ENCODE data around the gene ERC2. TPM values are rescaled to one million over a fixed set of nuclear protein-coding genes. Genes with fewer than 3 reads are reported as not detected.

ERC2 gene
- total RNA-seq, 1 donor from 2014 or later, result 48.3 TPM

DNA sequence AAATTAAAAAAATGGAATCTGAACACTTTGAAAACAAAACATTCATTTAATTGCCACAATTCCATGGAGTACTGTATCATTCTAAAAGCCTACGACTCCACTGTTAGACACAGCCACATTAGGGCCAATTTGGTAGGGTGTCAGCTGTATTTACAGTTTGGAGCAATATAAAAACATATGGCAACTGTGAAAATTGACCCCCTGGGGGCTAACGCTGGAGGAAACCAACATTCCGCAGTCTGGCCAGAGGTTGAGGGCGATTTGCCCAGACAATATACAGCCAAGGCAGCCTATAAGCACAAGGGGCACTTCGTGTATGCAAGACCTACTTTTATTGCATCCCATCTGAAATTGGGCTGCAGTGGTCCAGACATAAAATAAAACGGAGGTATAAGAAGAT, 504.7 kb downstream of the ERC2 start:
- Mint-ChIP-seq H3K27ac (ENCODE audit: unreplicated experiment) (no peak overlapping the region), H3K4me3 (ENCODE audit: unreplicated experiment) (no peak overlapping the region), H3K36me3 (ENCODE audit: unreplicated experiment) (peaks cover 5% of the 10 kb centered on the region), H3K27me3 (ENCODE audit: unreplicated experiment) (peaks cover 2% of the 10 kb centered on the region), H3K9me3 (ENCODE audit: unreplicated experiment) (peaks cover 4% of the 10 kb centered on the region), H3K4me1 (ENCODE audit: low read depth, unreplicated experiment) (peaks cover 5% of the 10 kb centered on the region)
- TF ChIP-seq, protein P1, sequence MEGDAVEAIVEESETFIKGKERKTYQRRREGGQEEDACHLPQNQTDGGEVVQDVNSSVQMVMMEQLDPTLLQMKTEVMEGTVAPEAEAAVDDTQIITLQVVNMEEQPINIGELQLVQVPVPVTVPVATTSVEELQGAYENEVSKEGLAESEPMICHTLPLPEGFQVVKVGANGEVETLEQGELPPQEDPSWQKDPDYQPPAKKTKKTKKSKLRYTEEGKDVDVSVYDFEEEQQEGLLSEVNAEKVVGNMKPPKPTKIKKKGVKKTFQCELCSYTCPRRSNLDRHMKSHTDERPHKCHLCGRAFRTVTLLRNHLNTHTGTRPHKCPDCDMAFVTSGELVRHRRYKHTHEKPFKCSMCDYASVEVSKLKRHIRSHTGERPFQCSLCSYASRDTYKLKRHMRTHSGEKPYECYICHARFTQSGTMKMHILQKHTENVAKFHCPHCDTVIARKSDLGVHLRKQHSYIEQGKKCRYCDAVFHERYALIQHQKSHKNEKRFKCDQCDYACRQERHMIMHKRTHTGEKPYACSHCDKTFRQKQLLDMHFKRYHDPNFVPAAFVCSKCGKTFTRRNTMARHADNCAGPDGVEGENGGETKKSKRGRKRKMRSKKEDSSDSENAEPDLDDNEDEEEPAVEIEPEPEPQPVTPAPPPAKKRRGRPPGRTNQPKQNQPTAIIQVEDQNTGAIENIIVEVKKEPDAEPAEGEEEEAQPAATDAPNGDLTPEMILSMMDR (IDR thresholded peaks at IDR 0.05; ENCODE audit: partially characterized antibody, unreplicated experiment), result no peak
- no peak for DNase-seq

DNA sequence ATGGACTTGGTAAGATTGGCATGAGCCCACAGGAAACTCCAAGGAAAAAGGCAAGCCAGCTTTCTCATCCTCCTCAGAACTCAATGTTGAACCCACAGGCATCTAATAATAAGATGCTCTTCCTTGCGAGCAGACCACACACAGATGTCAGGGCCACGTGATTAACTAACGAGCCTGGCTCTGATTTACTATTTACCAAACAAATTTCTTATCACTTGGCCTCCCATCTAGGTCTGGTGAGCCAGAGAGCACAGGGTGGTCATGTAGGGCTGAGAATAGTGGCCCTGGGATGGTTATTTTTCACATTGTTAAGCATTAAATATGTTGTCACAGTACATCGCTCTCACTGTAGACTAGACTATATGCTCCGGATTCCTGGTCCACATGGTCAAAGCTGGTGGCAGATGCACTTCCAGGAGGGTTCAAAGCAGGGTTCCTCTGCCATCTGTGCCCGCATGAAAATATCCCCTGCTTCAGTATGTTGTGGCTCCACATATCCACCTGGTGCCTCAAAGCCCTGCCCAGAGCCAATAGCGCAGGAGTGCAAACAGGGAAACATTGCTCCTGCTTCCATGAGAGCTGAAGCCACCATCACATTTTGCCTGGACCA, 508.7 kb downstream of the ERC2 start:
- TF ChIP-seq, protein P1 (IDR thresholded peaks at IDR 0.05; ENCODE audit: partially characterized antibody, unreplicated experiment), result no peak
- peaks cover 5% of the 10 kb centered on the region for H3K36me3 Mint-ChIP-seq (ENCODE audit: unreplicated experiment)
- peaks cover 5% of the 10 kb centered on the region for H3K4me1 Mint-ChIP-seq (ENCODE audit: low read depth, unreplicated experiment)
- peaks cover 4% of the 10 kb centered on the region for H3K9me3 Mint-ChIP-seq (ENCODE audit: unreplicated experiment)
- no peak for DNase-seq
- no peak overlapping the region for H3K27ac Mint-ChIP-seq (ENCODE audit: unreplicated experiment)
- peaks cover 2% of the 10 kb centered on the region for H3K27me3 Mint-ChIP-seq (ENCODE audit: unreplicated experiment)
- H3K4me3 Mint-ChIP-seq (ENCODE audit: unreplicated experiment), result no peak overlapping the region

DNA sequence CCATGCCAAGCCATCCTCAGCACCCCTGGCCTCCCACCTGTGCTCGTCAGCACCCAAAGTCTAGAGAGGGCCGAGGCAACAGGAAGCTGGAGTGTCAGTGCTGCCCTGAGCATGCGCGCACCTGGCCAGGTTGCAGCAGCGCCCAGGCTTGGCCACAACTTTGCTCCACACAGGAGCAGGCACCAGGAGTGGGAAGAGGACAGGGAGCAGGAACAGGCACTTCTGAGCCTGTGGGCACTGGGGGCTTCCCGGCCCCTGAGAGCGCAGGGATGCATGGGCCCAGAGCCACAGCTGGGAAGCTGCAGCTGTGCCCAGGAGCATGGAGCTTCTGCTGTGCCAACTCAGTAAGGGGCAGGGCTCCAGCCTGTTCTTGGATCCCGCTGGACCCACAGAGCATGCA, 509.7 kb downstream of the ERC2 start:
- no peak for DNase-seq
- peaks cover 2% of the 10 kb centered on the region for H3K27me3 Mint-ChIP-seq (ENCODE audit: unreplicated experiment)
- H3K36me3 Mint-ChIP-seq (ENCODE audit: unreplicated experiment), result peaks cover 5% of the 10 kb centered on the region
- no peak overlapping the region for H3K4me3 Mint-ChIP-seq (ENCODE audit: unreplicated experiment)
- TF ChIP-seq, protein P1 (IDR thresholded peaks at IDR 0.05; ENCODE audit: partially characterized antibody, unreplicated experiment), result no peak
- no peak overlapping the region for H3K27ac Mint-ChIP-seq (ENCODE audit: unreplicated experiment)
- H3K9me3 Mint-ChIP-seq (ENCODE audit: unreplicated experiment), result peaks cover 4% of the 10 kb centered on the region
- peaks cover 5% of the 10 kb centered on the region for H3K4me1 Mint-ChIP-seq (ENCODE audit: low read depth, unreplicated experiment)

DNA sequence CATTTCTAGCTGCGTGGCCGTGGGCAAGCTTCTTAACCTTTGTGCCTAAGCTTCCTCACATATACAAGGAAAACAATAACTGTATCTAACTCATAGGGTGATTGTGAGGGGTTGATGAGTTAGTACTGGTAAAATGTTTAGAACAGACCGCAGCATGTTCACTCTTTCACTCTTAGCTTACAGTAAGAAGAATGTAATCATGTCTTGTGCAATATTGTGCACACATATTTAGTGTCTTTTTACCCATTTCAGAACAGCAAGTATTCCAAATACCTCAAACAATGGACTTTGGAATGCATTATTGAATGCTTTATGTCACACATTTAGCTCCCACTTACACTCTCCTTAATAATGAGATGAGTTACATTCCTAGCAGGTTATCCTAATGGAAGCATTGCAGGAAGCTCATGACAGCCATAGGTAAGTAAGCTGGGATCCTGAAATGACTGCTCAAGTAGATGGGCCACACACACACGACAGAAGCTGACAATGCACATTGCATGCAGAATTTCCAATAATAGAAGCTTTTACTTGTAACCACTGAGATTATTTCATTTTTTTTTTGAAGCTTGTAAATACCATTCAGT, 512.3 kb downstream of the ERC2 start:
- no peak overlapping the region for H3K27ac Mint-ChIP-seq (ENCODE audit: unreplicated experiment)
- DNase-seq, result no peak
- H3K36me3 Mint-ChIP-seq (ENCODE audit: unreplicated experiment), result peaks cover 5% of the 10 kb centered on the region

DNA sequence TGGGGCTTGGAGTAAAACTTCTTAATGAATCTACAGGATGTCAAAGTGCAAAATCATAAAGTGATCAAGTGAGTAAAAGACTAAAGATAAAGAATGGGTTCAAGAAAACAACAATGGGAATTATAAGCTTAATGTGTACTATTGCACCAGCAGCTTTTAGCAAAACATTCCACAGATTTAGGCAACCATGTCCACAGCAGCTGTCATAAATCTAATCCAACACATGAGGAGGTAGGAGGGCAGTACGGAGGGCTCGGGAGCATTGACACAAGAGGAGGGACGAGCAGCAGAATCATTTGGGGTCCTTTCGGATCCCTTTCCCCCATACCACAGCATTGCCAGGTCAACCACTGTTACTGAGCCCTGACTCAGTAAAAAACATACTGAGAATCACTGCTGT, 516.9 kb downstream of the ERC2 start:
- DNase-seq, result no peak
- H3K36me3 Mint-ChIP-seq (ENCODE audit: unreplicated experiment), result no peaks in the 10 kb centered on the region
- no peak overlapping the region for H3K4me3 Mint-ChIP-seq (ENCODE audit: unreplicated experiment)
- TF ChIP-seq, protein P1 (IDR thresholded peaks at IDR 0.05; ENCODE audit: partially characterized antibody, unreplicated experiment), result no peak
- no peak overlapping the region for H3K27ac Mint-ChIP-seq (ENCODE audit: unreplicated experiment)
- H3K27me3 Mint-ChIP-seq (ENCODE audit: unreplicated experiment), result no peaks in the 10 kb centered on the region
- peaks cover 7% of the 10 kb centered on the region for H3K4me1 Mint-ChIP-seq (ENCODE audit: low read depth, unreplicated experiment)
- H3K9me3 Mint-ChIP-seq (ENCODE audit: unreplicated experiment), result no peaks in the 10 kb centered on the region

More for the DNA sequence above, 512.3 kb downstream of the ERC2 start:
- peaks cover 4% of the 10 kb centered on the region for H3K9me3 Mint-ChIP-seq (ENCODE audit: unreplicated experiment)
- no peak overlapping the region for H3K4me3 Mint-ChIP-seq (ENCODE audit: unreplicated experiment)
- TF ChIP-seq, protein P1 (IDR thresholded peaks at IDR 0.05; ENCODE audit: partially characterized antibody, unreplicated experiment), result no peak
- H3K4me1 Mint-ChIP-seq (ENCODE audit: low read depth, unreplicated experiment), result peaks cover 4% of the 10 kb centered on the region
- H3K27me3 Mint-ChIP-seq (ENCODE audit: unreplicated experiment), result peaks cover 2% of the 10 kb centered on the region
